Measurements from ENCODE around the gene CAPN12. TPM values are rescaled to one million over a fixed set of nuclear protein-coding genes. Genes with fewer than 3 reads are reported as not detected.

The CAPN12 gene
- total and polyA plus RNA-seq, 2 of the 8 experiments (the other 6 are each of a cell fraction or from before 2014, with no cell fraction given): 8.8 to 20.0 TPM

GRCh38 chr19:38735257-38735686, 9.0 kb downstream of the CAPN12 start:
- Histone ChIP-seq H3K18ac (ENCODE audit: extremely low read depth, low read length) (no peak overlapping the region; the same call in 1 of the 2 replicates), H4K91ac (replicated peaks; ENCODE audit: insufficient read length, low read length) (peak overlapping the region; percentile 52), H2BK15ac (ENCODE audit: low read length) (no peak overlapping the region), H3K79me1 (ENCODE audit: low read depth, low read length) (peaks cover 2% of the 10 kb centered on the region), H4K20me1 (replicated peaks in 1 of 2; ENCODE audit: control insufficient read depth in 1 of 2, insufficient read depth in 2 of 2, low read length in 2 of 2) (peaks cover 6 to 12% of the 10 kb centered on the region in 2 experiments), H3K14ac (ENCODE audit: insufficient read length) (no peak overlapping the region), H2BK120ac (replicated peaks; ENCODE audit: low read depth, low read length) (no peak overlapping the region), H3K79me2 (ENCODE audit: control insufficient read depth in 1 of 2, insufficient read depth in 2 of 2, low read length in 2 of 2) (no peaks in the 10 kb centered on the region), H3K4me3 (ENCODE audit: extremely low read depth in 1 of 4, insufficient read depth in 2 of 4, low read depth in 3 of 4, low read length in 4 of 4) (peak overlapping the region; percentile 39 to 66 (median 50)), H4K8ac (ENCODE audit: extremely low read depth, insufficient read depth, low read length) (peak overlapping the region; percentile 91), H2BK5ac (ENCODE audit: low read depth, low read length) (peak overlapping the region; percentile 35; the same call in 1 of the 2 replicates), H3K9me3 (ENCODE audit: insufficient read depth in 2 of 2, low read depth in 1 of 2, low read length in 1 of 2) (peaks cover 0 to 3% of the 10 kb centered on the region in 2 experiments; a peak in 1 of 4 replicates), H3K4ac (replicated peaks; ENCODE audit: insufficient read length, low read depth, low read length) (peak overlapping the region; percentile 94), H3K36me3 (ENCODE audit: control insufficient read depth in 2 of 4, insufficient read depth in 4 of 4, low read length in 3 of 4) (peaks cover 4 to 16% (median 6%) of the 10 kb centered on the region in 4 experiments; a peak in 5 of 8 replicates), H3K4me1 (replicated peaks in 1 of 4; ENCODE audit: control insufficient read depth in 3 of 4, insufficient read depth in 4 of 4, low read length in 3 of 4) (peaks cover 0 to 15% (median 10%) of the 10 kb centered on the region in 4 experiments; a peak in 6 of 7 replicates), H4K5ac (ENCODE audit: insufficient read length, low read depth, low read length) (peak overlapping the region; percentile 36), H3K27ac (ENCODE audit: low read depth, low read length) (no peak overlapping the region), H2BK20ac (ENCODE audit: low read length) (no peak overlapping the region), H2BK12ac (ENCODE audit: low read depth, low read length) (0 out of 2 replicates have a peak overlapping the region, but pooled peaks have one; percentile 39), H3K23me2 (ENCODE audit: low read depth, low read length) (peaks cover 10% of the 10 kb centered on the region; the same call in 1 of the 2 replicates), H3K23ac (ENCODE audit: insufficient read length) (no peak overlapping the region), H2AFZ (ENCODE audit: low read length) (no peak overlapping the region), H2AK5ac (ENCODE audit: low read depth, low read length) (no peak overlapping the region), H3K56ac (replicated peaks; ENCODE audit: insufficient read length, low read depth, low read length) (no peak overlapping the region), H3K27me3 (replicated peaks in 1 of 4; ENCODE audit: control insufficient read depth in 3 of 4, extremely low read depth in 1 of 4, insufficient read depth in 3 of 4, low read length in 3 of 4) (peaks cover 4 to 16% (median 13%) of the 10 kb centered on the region in 4 experiments), H3K4me2 (ENCODE audit: insufficient read depth in 1 of 2, low read depth in 2 of 2, low read length in 2 of 2) (peak overlapping the region; percentile 60 to 65), H3K9ac (replicated peaks in 1 of 4; ENCODE audit: extremely low read depth in 1 of 4, low read depth in 3 of 4, low read length in 3 of 4) (no peak overlapping the region)
- ChIA-PET CTCF (ENCODE audit: partially characterized antibody) (interaction anchor here (0.8 to 2.0 kb wide), 5 partner anchors 9 to 220 kb away, joined by 3 to 4 read pairs (median 3); no protein-coding TSS in a partner anchor), POLR2A (ENCODE audit: partially characterized antibody) (interaction anchor here (0.6 to 3.0 kb wide), 11 partner anchors 10 to 283 kb away, joined by 3 to 11 read pairs (median 4); no protein-coding TSS in a partner anchor)
- DNase-seq (ENCODE audit: low read depth in 1 of 2, low spot score in 2 of 2) (peak in 1 of 2 experiments; percentile 82), FAIRE-seq (no peak)
- 22% methylated on average over 12 of the region's 18 CpGs; no CpG with 5 or more reads in 1 of the 2 experiments for WGBS, 2 experiments (ENCODE audit: extremely low coverage in 1 of 2, insufficient coverage in 1 of 2, insufficient read length in 1 of 2, insufficient replicate concordance in 2 of 2, low coverage in 1 of 2, low lambda C conversion rate in 2 of 2, missing lambda C conversion rate in 1 of 2)
- 0 out of 4 replicates have a peak, but pooled peaks of 1 of the 2 experiments have one; percentile 48 for TF ChIP-seq SIN3A (conservative IDR thresholded peaks at IDR 0.05 in 1 of 2, IDR thresholded peaks at IDR 0.05 in 1 of 2; ENCODE audit: low read depth in 1 of 2, low read length in 2 of 2)
- TF ChIP-seq SIRT6 (IDR thresholded peaks at IDR 0.05; ENCODE audit: low read length): no peak
- TF ChIP-seq SP1 (IDR thresholded peaks at IDR 0.05; ENCODE audit: low read depth, low read length): 0 out of 2 replicates have a peak, but pooled peaks have one; percentile 23
